Measurements from ENCODE around the gene TEKT5. TPM values are rescaled to one million over a fixed set of nuclear protein-coding genes. Genes with fewer than 3 reads are reported as not detected.

Gene TEKT5
- total RNA-seq, 2 donors from 2014 or later = 0.31 TPM; not detected in 1

GRCh38 chr16:10647721-10648296 is 46.9 kb downstream of the TEKT5 start:
- 94 to 100% methylated on average over 3 to 4 of the region's 4 CpGs for WGBS, 2 experiments (ENCODE audit: insufficient coverage in 1 of 2, insufficient read length in 1 of 2)
- Mint-ChIP-seq H3K9me3 (no peaks in the 10 kb centered on the region), H3K27me3 (ENCODE audit: insufficient read depth) (no peaks in the 10 kb centered on the region), H3K27ac (no peak overlapping the region), H3K4me1 (peaks cover 4% of the 10 kb centered on the region), H3K36me3 (ENCODE audit: low read depth) (no peaks in the 10 kb centered on the region), H3K4me3 (no peak overlapping the region)
- H3K27me3 ChIP-seq (ENCODE audit: control insufficient read depth, insufficient read depth, low read length, poor library complexity, severe bottlenecking) = no peaks in the 10 kb centered on the region
- H3K4me3 ChIP-seq (ENCODE audit: low read length) = no peak overlapping the region
- no peak overlapping the region for H3K9ac ChIP-seq (ENCODE audit: extremely low read depth, low read length, poor library complexity, severe bottlenecking)
- no peaks in the 10 kb centered on the region for H3K36me3 ChIP-seq (ENCODE audit: control insufficient read depth, insufficient read depth, low read length)
- no peaks in the 10 kb centered on the region for H3K4me1 ChIP-seq (ENCODE audit: control insufficient read depth, insufficient read depth, low read length)
- no peak for DNase-seq
- TF ChIP-seq CTCF (conservative IDR thresholded peaks at IDR 0.05) = no peak
- H3K9me3 ChIP-seq (ENCODE audit: control insufficient read depth, low read length) = no peaks in the 10 kb centered on the region
- no peak overlapping the region for H3K27ac ChIP-seq (ENCODE audit: low read depth, low read length)

GRCh38 chr16:10647264-10647720 is 47.4 kb downstream of the TEKT5 start:
- H3K27ac Mint-ChIP-seq = no peak overlapping the region

GRCh38 chr16:10646581-10647263 is 48.0 kb downstream of the TEKT5 start:
- Histone ChIP-seq H3K9ac (ENCODE audit: extremely low read depth, low read length, poor library complexity, severe bottlenecking) (no peak overlapping the region), H3K4me3 (ENCODE audit: low read length) (no peak overlapping the region), H3K4me1 (ENCODE audit: control insufficient read depth, insufficient read depth, low read length) (no peaks in the 10 kb centered on the region), H3K27ac (ENCODE audit: low read depth, low read length) (no peak overlapping the region), H3K9me3 (ENCODE audit: control insufficient read depth, low read length) (no peaks in the 10 kb centered on the region), H3K27me3 (ENCODE audit: control insufficient read depth, insufficient read depth, low read length, poor library complexity, severe bottlenecking) (no peaks in the 10 kb centered on the region), H3K36me3 (ENCODE audit: control insufficient read depth, insufficient read depth, low read length) (no peaks in the 10 kb centered on the region)
- 83 to 89% methylated on average over 8 to 9 of the region's 9 CpGs for WGBS, 2 experiments (ENCODE audit: insufficient coverage in 1 of 2, insufficient read length in 1 of 2)
- DNase-seq = no peak
- Mint-ChIP-seq H3K9me3 (no peaks in the 10 kb centered on the region), H3K4me1 (peaks cover 14% of the 10 kb centered on the region), H3K27ac (no peak overlapping the region), H3K4me3 (no peak overlapping the region), H3K36me3 (ENCODE audit: low read depth) (no peaks in the 10 kb centered on the region), H3K27me3 (ENCODE audit: insufficient read depth) (no peaks in the 10 kb centered on the region)
- TF ChIP-seq CTCF (conservative IDR thresholded peaks at IDR 0.05) = no peak

More at GRCh38 chr16:10647264-10647720, 47.4 kb downstream of the TEKT5 start:
- Mint-ChIP-seq H3K36me3 (ENCODE audit: low read depth) (no peaks in the 10 kb centered on the region), H3K9me3 (no peaks in the 10 kb centered on the region), H3K4me1 (peaks cover 8% of the 10 kb centered on the region), H3K27me3 (ENCODE audit: insufficient read depth) (no peaks in the 10 kb centered on the region), H3K4me3 (no peak overlapping the region)
- Histone ChIP-seq H3K4me3 (ENCODE audit: low read length) (no peak overlapping the region), H3K27ac (ENCODE audit: low read depth, low read length) (no peak overlapping the region), H3K9me3 (ENCODE audit: control insufficient read depth, low read length) (no peaks in the 10 kb centered on the region), H3K9ac (ENCODE audit: extremely low read depth, low read length, poor library complexity, severe bottlenecking) (no peak overlapping the region), H3K36me3 (ENCODE audit: control insufficient read depth, insufficient read depth, low read length) (no peaks in the 10 kb centered on the region), H3K27me3 (ENCODE audit: control insufficient read depth, insufficient read depth, low read length, poor library complexity, severe bottlenecking) (no peaks in the 10 kb centered on the region), H3K4me1 (ENCODE audit: control insufficient read depth, insufficient read depth, low read length) (no peaks in the 10 kb centered on the region)
- TF ChIP-seq CTCF (conservative IDR thresholded peaks at IDR 0.05) = no peak
- no peak for DNase-seq
- WGBS, 2 experiments (ENCODE audit: insufficient coverage in 1 of 2, insufficient read length in 1 of 2) = 76 to 95% methylated on average over 4 to 10 of the region's 10 CpGs

All from endodermal cell (in vitro differentiated cells).